HPDE6-E6E7 (cell line): ENCODE measurements around the gene CHCHD3.

Experiments used
- DNase-seq: peaks from one replicate; pipeline ENCODE4 v3.0.0; 2011; ENCODE audit warnings: missing footprints; ENCODE audit errors: extremely low spot score

CHCHD3 gene

DNA sequence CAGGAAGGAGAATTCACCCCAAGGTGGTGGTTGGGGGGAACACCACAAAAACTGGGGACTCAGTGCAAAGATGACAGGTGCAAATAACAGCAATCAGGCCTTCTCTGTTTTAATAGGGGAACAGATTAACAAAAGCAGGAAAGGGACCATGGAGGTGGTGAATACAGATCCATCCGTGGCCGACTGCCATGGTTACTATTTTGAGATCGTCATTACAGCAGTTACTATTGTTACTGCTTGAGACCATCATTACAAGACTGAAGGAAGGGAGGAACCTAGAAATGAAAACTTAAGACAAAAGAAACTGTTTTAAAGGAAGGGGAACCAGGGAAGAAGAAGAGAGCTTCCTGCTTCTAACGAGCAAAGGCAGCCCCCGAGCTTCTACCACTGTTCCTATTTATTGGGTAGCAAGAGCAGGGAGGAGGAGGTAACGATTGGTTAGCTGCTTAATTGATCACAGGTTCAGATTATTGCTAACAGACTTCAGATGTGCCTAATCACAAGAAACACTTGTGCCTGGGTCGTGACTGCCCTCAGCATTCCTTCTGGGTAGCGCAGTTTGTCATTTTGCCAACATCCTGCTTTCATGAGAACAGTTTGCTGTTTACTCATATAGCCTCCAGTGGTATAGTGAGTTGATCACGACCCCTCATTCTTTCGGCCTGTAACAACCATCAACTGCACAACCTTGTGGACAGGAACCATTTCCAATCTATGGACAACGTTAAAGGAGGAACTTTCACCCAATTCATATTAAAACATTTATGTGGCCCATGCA, 216.3 kb downstream of the CHCHD3 start:
- DNase-seq: no peak

DNA sequence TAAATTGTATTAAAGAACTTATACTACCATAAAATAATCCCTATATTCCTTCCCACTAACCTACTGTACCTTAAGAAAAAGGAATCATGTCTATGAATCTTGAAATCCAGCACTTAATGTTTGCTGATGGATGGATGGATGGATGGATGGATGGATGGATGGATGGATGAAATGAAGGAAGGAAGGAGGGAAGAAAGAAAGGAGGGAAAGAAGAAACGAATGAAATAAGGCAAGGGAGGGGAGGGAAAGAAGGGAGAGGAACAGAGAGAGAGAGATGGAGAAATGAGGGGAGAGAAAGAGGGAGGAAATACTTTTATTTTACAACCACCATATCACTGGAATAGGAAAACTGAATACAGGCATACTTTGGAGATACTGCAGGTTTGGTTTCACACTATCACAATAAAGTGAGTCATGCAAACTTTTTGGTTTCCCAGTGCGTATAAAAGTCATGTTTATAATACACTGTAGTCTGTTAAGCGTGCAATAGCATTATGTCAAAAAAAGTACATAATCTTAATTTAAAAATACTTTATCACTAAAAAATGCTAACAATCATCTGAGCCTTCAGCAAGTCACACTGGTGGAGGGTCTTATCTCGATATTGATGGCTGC, 219.8 kb downstream of the CHCHD3 start:
- no peak for DNase-seq

DNA sequence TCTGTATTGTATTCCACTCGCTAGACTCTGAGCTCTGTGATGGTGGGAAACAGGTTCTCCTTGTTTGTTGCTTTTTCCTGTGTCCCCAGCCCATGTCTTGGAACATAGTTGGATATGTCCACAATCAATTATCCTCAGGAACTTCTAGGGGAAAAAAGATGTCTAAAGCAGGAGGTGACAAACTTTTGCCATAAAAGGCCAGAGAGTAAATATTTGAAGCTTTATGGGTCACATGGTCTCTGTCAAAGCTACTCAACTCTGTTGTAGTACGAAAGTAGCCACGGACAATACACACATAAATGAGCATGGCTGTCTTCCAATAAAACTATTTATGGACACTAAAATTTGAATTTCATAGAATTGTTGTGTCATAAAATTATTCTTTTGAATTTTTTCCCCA, 220.5 kb downstream of the CHCHD3 start:
- DNase-seq: no peak

DNA sequence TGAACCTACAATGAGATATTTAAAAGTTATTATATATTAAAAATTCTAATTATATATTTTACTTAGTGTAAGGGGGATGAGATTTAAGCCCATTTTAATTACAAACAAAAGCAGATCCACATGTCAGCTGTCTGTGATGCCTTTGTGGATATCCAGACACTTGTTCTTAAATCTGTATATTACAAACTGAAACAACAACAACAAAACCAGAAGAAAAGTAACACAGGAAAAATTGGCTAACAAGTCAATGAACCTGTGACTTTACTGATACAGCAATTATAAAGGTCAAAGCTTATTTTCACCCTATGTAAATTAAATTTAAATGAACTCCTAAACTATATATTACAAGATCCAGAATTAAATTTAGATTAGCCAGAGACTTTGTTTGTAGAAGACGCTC, 222.7 kb downstream of the CHCHD3 start:
- DNase-seq: no peak

DNA sequence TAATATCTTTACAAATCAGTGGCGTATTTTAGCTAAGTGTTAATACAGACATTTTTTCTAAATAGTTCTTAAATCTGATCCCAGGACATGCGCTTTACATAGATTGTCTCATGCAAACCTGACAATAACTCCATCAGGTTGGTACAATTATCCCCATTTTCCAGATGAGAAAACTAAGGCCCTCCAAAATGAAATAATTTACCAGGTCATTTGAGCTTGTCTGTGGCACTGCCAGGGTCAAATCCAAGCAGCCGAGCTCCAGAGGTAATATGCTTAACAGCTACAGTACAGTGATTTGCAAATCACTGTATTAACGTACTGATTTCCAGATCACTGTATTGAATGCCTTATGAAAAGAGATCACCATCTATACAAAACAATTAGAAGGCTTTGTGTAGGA, 223.1 kb downstream of the CHCHD3 start:
- DNase-seq: no peak

DNA sequence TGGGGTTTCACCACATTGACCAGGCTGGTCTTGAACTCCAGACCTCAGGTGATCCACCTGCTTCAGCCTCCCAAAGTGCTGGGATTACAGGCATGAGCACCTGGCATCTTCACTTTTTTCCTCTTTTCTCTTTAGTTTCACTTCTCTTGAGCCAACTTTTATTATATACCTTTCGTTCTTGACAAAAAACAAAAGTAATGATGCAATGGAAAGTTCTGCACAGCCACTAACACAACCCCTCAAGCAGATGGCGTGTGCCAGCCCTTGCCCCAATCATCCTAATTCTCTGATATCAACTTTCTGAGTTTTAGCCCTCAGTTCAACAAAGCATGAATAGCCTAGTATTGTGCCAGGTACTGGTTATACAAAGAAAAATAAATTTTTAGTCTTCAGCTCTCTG, 223.6 kb downstream of the CHCHD3 start:
- DNase-seq: no peak

DNA sequence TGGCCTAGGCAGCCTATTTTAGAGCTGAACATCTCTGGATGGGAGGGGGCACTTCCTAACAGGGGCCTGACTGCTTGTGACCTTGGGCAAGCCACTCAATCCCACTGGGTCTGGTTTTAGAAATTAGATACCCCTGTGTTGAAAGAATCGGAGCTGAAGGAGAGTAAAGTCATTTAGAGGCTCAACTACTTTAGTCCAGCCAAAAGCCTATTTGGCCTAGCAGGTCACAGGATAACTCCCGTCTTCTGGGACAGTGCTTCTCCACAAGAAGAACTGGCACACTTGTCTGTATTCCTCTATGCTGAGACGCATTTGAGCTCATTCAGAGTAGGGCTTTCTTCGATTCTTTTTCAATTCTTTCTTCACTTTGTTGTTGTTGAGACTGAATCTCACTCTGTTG, 224.2 kb downstream of the CHCHD3 start:
- no peak for DNase-seq

DNA sequence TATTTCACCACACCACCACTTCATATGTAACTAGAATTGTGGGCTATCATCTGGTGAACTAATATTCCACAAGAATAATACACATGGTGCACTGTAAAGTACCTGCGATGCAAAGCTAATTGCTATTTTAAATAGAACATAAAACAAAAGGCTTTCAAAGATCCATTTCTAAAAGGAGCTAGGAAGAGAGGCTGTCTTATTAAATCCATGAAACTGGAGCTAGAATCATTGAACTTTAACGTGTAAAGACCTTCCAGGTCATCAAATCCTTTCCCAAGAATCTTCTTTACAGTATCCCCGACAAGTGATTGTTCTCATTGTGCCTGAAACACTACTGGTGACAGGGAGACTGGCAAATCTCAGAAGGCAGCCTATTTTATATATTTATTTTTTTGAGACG, 224.9 kb downstream of the CHCHD3 start:
- DNase-seq: no peak

DNA sequence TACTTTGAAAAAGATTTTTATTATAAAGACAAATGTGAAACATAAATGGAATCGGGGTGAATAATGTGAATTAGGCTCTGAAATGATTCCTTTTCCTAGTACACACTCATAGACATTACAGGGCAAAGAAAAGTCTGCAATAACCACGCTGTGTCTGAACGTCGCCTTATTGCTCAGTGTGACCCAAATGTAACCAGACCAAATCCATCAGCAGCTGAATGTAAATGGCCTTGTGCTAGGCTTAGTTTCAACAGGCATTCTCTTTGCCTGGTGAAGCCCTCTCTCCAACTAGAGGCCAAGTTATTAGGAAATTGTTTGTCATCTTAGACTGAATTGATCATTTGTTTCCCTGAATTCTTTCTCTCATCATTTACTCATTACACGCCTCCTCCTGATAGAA, 225.5 kb downstream of the CHCHD3 start:
- no peak for DNase-seq

DNA sequence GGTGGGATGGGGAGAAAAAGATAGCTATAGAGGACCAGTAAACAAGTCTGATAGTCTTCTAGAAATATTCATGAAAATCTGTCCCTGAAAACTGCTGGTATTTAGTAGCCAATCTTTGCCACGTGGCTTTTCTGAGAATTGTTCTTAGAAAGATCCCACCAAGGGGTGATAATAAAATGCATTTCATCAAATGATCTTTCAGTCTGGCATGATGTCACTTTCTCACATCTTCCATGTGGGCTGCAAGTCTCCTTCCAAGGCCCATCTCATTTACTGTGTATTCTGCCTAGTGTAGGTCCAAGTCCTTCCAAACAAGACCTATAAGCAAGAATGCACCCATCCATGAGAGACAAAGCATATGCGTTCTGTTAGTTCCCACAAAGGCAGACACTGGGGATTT, 226.0 kb downstream of the CHCHD3 start:
- DNase-seq: no peak

DNA sequence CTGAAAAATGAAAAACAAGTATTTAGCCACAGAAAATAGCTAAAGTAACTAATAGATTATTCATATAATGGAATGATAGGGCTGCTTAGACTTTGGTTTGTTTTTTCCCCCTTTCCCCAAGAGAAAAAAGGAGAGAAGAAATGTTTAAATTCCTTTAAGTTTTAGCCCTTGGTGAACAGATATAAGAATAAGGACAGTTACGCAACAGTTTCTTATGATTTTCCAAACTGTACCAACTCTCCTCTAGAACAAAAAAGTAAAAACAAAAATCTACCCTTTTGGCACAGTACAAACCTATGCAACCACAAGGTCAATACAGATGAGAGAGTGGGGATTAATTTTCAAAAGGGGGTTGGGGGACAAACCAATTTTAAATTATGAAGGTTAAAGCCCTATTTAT, 227.7 kb downstream of the CHCHD3 start:
- DNase-seq: no peak

DNA sequence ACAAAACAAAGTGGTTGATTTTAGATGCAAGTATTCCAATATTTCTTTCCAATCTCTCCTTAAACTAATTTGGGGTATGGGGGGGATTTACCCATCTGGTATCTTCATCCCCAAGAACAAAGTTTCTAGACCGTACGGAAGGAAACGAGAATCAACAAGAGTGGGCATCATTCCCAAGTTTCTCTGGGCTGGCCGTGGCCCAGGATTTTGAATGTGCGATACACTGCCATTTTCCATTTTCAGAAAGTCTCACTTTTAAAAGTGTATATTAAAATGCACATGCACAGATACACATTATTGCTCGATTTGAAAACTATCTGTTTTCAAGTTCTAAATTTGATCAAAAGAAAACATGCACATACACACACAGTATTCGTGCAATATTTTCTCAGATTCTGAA, 234.5 kb downstream of the CHCHD3 start:
- DNase-seq: no peak

DNA sequence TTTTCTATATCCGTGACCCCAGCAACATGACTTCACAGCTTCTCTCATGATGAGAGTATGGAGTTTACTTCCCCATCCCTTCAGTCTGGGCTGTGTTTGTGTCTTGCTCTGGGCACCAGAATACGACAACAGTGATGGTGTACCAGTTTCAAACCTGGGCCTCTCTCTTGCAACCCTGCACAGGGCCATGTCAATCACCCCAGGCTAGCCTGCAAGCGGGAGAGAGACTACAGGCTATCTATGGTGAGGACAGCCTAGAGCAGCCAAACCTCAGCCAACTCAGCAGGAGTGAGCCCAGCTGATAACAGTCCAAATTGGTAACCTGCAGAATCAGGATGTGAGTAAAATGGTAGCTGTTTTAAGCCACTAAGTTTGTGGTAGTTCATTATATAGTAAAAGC, 235.8 kb downstream of the CHCHD3 start:
- no peak for DNase-seq

DNA sequence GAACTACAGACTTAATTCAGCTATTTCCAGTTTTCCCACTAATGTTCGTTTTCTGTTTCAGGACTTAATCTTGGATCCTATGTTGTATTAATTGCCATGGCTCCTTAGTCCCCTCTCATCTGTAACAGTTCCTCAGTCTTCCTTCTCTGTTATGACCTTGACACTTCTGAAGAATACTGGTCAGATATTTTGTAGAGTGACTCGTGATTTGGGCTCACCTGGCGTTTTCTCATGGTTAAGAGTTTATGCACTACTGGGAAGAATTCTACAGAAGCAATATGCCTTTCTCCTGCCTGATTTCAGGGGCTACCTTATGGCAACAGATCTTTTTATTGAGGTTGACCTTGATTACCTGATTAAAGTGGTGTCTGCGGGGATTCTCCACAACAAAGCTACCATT, 239.4 kb downstream of the CHCHD3 start:
- DNase-seq: no peak

DNA sequence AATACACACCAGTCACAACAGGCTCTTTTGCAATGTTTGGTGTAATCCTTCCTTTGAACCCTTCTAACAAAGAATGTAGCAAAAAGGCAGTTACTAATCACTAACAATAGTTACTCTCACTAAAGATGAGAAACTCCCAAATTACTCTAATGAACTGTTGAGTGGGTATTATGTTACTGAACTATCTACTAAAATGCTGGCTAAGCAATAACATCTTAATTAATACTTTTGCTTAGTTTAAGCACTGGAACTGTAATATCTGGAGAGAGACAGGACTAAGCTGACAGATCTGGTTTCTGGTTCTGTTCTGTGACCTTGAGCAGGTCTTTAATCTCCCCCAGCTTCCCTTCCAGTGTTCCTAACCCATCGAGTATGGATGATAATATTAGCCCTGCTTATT, 241.7 kb downstream of the CHCHD3 start:
- DNase-seq: no peak

DNA sequence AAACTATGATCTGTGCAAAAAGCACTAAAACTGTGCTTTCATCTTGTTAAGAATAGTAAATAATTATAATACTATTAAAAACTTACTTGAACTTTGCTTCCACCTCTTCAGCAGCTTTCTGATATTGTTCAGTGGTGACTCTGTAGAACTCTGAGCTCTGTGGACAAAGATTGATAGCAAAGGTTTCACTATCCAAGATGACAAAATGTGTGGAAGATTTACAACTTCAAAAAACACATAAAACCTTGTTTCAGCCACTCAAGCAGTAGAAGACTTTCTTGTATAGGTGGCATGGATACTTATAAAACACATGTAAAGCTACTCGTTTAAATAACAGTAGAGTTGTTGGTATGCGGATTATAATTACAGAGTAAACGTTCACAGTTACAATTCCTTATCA, 243.6 kb downstream of the CHCHD3 start:
- no peak for DNase-seq

DNA sequence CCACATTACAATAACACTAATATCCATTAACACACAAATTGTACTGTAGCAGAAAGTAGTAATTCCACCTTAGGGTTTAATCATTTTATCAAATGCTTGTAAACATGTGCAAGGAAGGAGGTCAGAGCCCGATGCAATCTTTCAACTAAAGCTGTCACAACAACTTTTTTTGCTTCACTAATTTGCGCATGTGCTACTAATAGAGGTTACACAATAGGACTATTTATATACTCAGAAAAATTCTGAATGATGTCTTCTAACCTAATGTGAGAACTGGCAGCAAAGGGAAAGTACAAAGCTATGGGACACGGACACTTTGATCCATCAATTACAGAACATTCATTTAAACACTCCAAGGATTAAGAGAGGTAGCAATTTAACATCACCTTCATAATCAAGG, 244.4 kb downstream of the CHCHD3 start:
- no peak for DNase-seq

DNA sequence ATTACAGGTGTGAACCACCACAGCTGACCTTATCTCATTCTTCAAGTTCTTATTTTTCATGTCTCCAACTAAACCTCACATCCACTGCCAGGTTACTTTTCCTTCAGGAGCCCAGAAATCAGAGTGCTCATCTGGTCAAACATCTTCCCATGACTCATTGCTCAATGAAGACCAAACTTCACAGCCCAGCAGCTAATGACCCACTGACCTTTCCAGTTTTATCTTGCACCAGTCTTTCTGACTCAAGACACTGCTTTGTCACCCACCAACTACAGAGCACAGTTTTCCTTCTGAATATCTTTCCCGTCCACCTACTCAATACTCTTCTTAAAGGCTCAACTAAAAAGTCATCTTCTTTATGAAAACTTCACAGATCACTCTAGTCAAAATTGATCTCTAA, 245.1 kb downstream of the CHCHD3 start:
- no peak for DNase-seq

DNA sequence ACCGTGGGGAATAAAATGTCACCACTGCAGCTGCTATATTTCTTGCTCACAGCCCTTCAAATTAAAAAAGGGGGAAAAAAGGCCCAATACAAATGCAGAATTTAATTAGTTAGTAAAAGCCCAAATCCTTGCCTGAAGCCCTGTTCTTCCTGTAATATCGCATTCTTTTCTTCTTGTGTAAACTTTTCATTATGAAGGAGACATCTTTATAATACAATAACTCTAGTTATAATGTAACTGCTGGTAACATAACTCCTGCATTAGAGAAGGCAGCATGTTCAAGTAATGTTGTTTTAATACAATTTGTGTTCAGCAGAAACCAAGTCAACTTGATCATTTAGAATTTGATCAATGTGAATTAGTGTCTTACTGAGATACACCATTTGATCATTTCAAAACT, 250.9 kb downstream of the CHCHD3 start:
- DNase-seq: no peak

DNA sequence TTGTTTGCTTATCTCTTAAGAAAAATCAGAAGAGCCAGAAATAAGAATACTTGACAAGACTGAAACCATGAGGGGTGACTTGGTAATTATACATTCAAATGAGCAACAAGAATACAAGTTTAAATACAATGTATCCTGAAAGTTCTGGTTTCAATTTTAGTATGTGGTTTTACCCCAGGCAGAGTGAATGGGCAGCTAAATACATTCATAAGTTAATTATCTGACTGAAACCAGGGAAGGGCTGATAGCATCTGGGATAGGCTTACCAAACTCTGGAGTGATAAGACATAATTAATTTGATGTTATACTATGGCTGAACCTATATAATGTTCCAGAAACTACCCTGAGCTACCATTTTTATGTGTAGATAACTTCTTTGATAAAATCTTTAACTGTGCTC, 253.4 kb downstream of the CHCHD3 start:
- DNase-seq: no peak

DNA sequence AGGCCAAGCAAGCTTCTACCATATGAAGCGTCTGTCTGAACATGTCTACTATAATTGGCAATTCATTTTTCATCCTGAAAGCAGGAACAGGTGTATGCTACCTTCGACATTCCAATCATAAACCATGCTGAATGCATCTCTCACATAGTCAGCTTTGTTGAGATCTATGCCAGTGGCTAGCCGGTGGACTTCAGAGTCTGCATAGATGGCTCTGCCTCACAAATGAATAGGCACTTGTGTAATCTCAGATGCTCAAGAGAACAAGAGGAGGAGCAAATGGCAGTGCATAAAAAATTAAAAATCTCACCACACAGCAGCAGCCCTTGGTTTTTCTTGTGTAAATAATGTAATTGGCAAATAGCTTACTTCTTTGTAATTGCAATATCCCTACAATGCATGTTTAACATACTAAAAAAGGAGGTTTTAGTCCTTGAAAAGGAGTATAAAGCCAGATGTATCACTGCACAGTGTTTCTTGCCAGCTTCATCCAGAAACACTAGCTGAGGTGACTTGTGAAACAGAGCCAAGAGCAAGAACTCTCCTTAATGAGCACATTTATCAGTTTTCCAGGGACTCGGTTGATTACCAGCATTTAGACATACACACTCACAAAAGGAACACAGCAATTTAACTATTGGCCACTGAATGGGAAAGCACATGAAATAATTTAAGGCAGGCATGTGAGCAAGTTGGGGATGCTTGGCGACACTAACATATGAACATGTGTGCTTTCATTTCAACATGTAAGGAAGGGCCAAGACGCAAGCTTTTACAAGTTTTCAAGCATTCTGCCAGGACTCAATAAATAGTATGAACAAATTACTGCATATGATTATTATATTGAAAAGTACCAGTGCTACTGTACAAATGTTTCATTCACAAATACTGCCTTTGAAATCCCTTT, 255.7 kb downstream of the CHCHD3 start:
- DNase-seq: no peak

DNA sequence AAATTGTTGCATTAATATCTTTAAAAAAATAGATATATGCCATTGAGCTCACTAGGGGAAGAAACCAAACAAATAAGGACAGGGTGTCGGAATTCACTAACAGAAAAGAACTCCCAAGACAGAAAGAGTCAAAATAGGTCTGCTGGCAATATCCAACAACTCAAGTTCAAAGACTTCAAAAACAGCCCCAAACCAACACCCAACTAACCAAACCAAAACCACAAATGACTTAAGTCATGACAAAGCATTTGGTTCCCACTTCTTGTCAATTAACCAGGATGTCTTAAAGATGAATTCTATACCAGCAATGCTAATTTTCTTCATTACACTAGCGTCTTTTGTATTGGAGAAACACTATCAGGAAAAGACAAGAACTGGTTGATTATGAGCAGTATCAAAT, 256.7 kb downstream of the CHCHD3 start:
- no peak for DNase-seq

DNA sequence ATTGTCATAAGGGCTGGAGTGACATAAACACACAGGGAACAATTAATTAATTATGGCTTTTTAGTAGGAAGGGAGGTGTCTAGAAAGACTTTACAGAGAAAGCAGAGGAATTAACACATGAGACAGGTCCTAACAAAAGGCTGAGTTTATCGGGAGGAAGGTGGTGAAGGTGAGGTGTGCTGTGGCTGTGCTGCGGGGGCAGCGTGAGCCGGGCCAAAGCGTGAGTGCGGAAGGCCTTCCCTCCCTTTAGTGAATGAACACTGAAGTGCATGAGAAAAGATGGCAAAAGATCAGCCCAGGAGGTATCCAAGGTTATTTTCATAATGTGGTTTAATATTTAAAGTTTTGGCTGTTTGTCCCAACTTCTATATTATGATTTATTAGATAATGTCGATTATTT, 262.2 kb downstream of the CHCHD3 start:
- DNase-seq: no peak
